ENCODE results near the gene ALDH3A1.

- TF ChIP-seq, protein P1, sequence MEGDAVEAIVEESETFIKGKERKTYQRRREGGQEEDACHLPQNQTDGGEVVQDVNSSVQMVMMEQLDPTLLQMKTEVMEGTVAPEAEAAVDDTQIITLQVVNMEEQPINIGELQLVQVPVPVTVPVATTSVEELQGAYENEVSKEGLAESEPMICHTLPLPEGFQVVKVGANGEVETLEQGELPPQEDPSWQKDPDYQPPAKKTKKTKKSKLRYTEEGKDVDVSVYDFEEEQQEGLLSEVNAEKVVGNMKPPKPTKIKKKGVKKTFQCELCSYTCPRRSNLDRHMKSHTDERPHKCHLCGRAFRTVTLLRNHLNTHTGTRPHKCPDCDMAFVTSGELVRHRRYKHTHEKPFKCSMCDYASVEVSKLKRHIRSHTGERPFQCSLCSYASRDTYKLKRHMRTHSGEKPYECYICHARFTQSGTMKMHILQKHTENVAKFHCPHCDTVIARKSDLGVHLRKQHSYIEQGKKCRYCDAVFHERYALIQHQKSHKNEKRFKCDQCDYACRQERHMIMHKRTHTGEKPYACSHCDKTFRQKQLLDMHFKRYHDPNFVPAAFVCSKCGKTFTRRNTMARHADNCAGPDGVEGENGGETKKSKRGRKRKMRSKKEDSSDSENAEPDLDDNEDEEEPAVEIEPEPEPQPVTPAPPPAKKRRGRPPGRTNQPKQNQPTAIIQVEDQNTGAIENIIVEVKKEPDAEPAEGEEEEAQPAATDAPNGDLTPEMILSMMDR (IDR thresholded peaks at IDR 0.05) = no peak
- no peak for TF ChIP-seq POLR2A (IDR thresholded peaks at IDR 0.05)
Measured at GRCh38 chr17:19769946-19770652, 22.0 kb upstream of the ALDH3A1 start.
